GM23338 (cell line): ENCODE measurements around the gene GOLGA7B. TPM values are rescaled to one million over a fixed set of nuclear protein-coding genes. Genes with fewer than 3 reads are reported as not detected.
A peak's percentile ranks its signal among the peaks of the same experiment; 100 is the strongest.

Experiments used
- ATAC-seq: fragments of 200-7000 bp; cut with Tn5 transposase; 3 replicates; pipeline ENCODE4 v1.9.1; 2020
- DNase-seq: peaks from one replicate; pipeline ENCODE4 v3.0.0-alpha.2; 2015; ENCODE audit warnings: low spot score
- H2AFZ ChIP-seq: fragments of 200-600 bp; sonication (generic); 2 replicates; pipeline ENCODE4 v1.8.0; 2016; ENCODE audit warnings: antibody characterized with exemption, mild to moderate bottlenecking, moderate library complexity
- H3F3A ChIP-seq: fragments of 200-600 bp; sonication (generic); replicated peaks from 2 replicates; pipeline ENCODE4 v1.8.0; 2017; ENCODE audit warnings: antibody characterized with exemption, mixed run types, low read depth
- H3K27ac ChIP-seq: fragments of 200-600 bp; sonication (generic); 2 replicates; pipeline ENCODE4 v1.6.1; 2016; ENCODE audit warnings: low read depth
- H3K27me3 ChIP-seq: fragments of 200-600 bp; sonication (generic); 2 replicates; pipeline ENCODE4 v1.8.0; 2016; ENCODE audit warnings: mild to moderate bottlenecking, mixed run types, moderate library complexity; ENCODE audit not compliant: insufficient read depth
- H3K36me3 ChIP-seq: fragments of 200-600 bp; sonication (generic); 2 replicates; pipeline ENCODE4 v1.8.0; 2016; ENCODE audit warnings: mild to moderate bottlenecking; ENCODE audit not compliant: insufficient read depth
- H3K4me1 ChIP-seq: fragments of 200-600 bp; sonication (generic); 2 replicates; pipeline ENCODE4 v1.8.0; 2016; ENCODE audit warnings: mild to moderate bottlenecking, moderate library complexity; ENCODE audit not compliant: insufficient read depth
- H3K4me2 ChIP-seq: fragments of 200-600 bp; sonication (generic); 2 replicates; pipeline ENCODE4 v1.7.1; 2017; ENCODE audit warnings: mixed run types
- H3K4me3 ChIP-seq: fragments of 200-600 bp; sonication (generic); 2 replicates; pipeline ENCODE4 v1.6.1; 2016; ENCODE audit warnings: mixed run types
- H3K79me2 ChIP-seq: fragments of 200-600 bp; sonication (generic); replicated peaks from 2 replicates; pipeline ENCODE4 v1.8.0; 2017; ENCODE audit warnings: mild to moderate bottlenecking; ENCODE audit not compliant: insufficient read depth
- H3K9me2 ChIP-seq: fragments of 200-600 bp; sonication (generic); 2 replicates; pipeline ENCODE4 v1.8.0; 2017; ENCODE audit not compliant: insufficient read depth
- H4K20me1 ChIP-seq: fragments of 200-600 bp; sonication (generic); replicated peaks from 2 replicates; pipeline ENCODE4 v1.8.0; 2017; ENCODE audit warnings: mild to moderate bottlenecking; ENCODE audit not compliant: insufficient read depth
- H3K27ac Mint-ChIP-seq: 2 replicates; pipeline ENCODE4 v1.8.0; 2020; ENCODE audit warnings: inconsistent platforms, mild to moderate bottlenecking, moderate library complexity, mixed read lengths
- H3K27me3 Mint-ChIP-seq: 3 replicates; pipeline ENCODE4 v1.8.0; 2022; ENCODE audit warnings: low read depth, mild to moderate bottlenecking, moderate library complexity, mixed read lengths, inconsistent platforms; ENCODE audit not compliant: insufficient read depth, poor library complexity
- H3K36me3 Mint-ChIP-seq: 3 replicates; pipeline ENCODE4 v1.8.0; 2021; ENCODE audit warnings: low read depth, mild to moderate bottlenecking, inconsistent platforms, moderate library complexity, mixed read lengths
- H3K4me1 Mint-ChIP-seq: 3 replicates; pipeline ENCODE4 v1.8.0; 2020; ENCODE audit warnings: mild to moderate bottlenecking, inconsistent platforms, mixed read lengths
- H3K4me3 Mint-ChIP-seq: 3 replicates; pipeline ENCODE4 v1.8.0; 2021; ENCODE audit warnings: moderate library complexity, mild to moderate bottlenecking, inconsistent platforms, mixed read lengths
- H3K9me3 Mint-ChIP-seq: 3 replicates; pipeline ENCODE4 v1.8.0; 2020; ENCODE audit warnings: moderate library complexity, mild to moderate bottlenecking, inconsistent platforms, mixed read lengths
- CREB1 ChIP-seq: fragments of 250-450 bp; sonication (Bioruptor Pico); IDR thresholded peaks from 2 replicates; pipeline ENCODE4 v1.5.0; 2020; ENCODE audit warnings: low read depth, mild to moderate bottlenecking, moderate library complexity
- EZH2 ChIP-seq: fragments of 200-600 bp; sonication (generic); IDR thresholded peaks from one replicate; pipeline ENCODE4 v1.8.0; 2017; ENCODE audit warnings: antibody characterized with exemption, mild to moderate bottlenecking, low read depth; ENCODE audit not compliant: unreplicated experiment
- EZH2phosphoT487 ChIP-seq: fragments of 200-600 bp; sonication (generic); IDR thresholded peaks from one replicate; pipeline ENCODE4 v1.8.1; 2018; ENCODE audit warnings: antibody characterized with exemption; ENCODE audit not compliant: unreplicated experiment
- JUNB ChIP-seq: IDR thresholded peaks from one replicate; pipeline ENCODE4 v1.6.1; 2016; ENCODE audit warnings: antibody characterized with exemption; ENCODE audit not compliant: unreplicated experiment
- NANOG ChIP-seq: IDR thresholded peaks from 2 replicates; pipeline ENCODE4 v1.6.1; 2016; ENCODE audit warnings: antibody characterized with exemption, borderline replicate concordance
- POLR2AphosphoS5 ChIP-seq: IDR thresholded peaks from 2 replicates; pipeline ENCODE4 v1.6.1; 2016; ENCODE audit warnings: antibody characterized with exemption, low read depth
- STAT1 ChIP-seq: IDR thresholded peaks from one replicate; pipeline ENCODE4 v1.6.1; 2016; ENCODE audit warnings: antibody characterized with exemption; ENCODE audit not compliant: unreplicated experiment
- ZNF114 ChIP-seq: fragments of 250-450 bp; sonication (Bioruptor Pico); IDR thresholded peaks from 2 replicates; pipeline ENCODE4 v1.5.0; 2020; ENCODE audit warnings: mild to moderate bottlenecking, moderate library complexity
- ZNF331 ChIP-seq: fragments of 250-450 bp; sonication (Bioruptor Pico); IDR thresholded peaks from 2 replicates; pipeline ENCODE4 v1.5.0; 2020; ENCODE audit warnings: low read depth, mild to moderate bottlenecking, moderate library complexity
- polyA plus RNA-seq: library from polyadenylated mRNA; unstranded; fragments of >200 nt; fragmentation: Nextera tagmentation; extraction: Ambion mirVana; gene quantifications from 2 replicates; pipeline ENCODE4 v1.2.1, GENCODE V29; 2016
- total RNA-seq: library from RNA; depleted of rRNA; stranded (reverse); fragments of >200 nt; shearing (Covaris generic); gene quantifications from 2 replicates; pipeline ENCODE4 v1.2.3, GENCODE V29; 2014
- TF ChIP-seq, protein P1 (sequence below), 2 experiments: fragments of 200-600 bp in 1 of 2; sonication (generic) in 1 of 2; conservative IDR thresholded peaks; 2 replicates each; pipeline versions ENCODE4 v1.5.1 to v1.6.1; 2016 to 2017; ENCODE audit warnings: antibody characterized with exemption in 2 of 2, low read depth in 2 of 2, mild to moderate bottlenecking in 2 of 2, moderate library complexity in 1 of 2
- TF ChIP-seq, protein P2 (sequence below): fragments of 250-450 bp; sonication (Bioruptor Pico); IDR thresholded peaks from 2 replicates; pipeline ENCODE4 v1.5.0; 2020; ENCODE audit warnings: mild to moderate bottlenecking, moderate library complexity
- TF ChIP-seq, protein P3 (sequence below): IDR thresholded peaks from 2 replicates; pipeline ENCODE4 v1.6.1; 2016; ENCODE audit warnings: antibody characterized with exemption
- TF ChIP-seq, protein P4 (sequence below): IDR thresholded peaks from one replicate; pipeline ENCODE4 v1.6.1; 2018; ENCODE audit warnings: antibody characterized with exemption; ENCODE audit not compliant: unreplicated experiment

GOLGA7B gene
- total and polyA plus RNA-seq, 2 experiments from 2014 or later = 0.14 to 0.15 TPM

DNA sequence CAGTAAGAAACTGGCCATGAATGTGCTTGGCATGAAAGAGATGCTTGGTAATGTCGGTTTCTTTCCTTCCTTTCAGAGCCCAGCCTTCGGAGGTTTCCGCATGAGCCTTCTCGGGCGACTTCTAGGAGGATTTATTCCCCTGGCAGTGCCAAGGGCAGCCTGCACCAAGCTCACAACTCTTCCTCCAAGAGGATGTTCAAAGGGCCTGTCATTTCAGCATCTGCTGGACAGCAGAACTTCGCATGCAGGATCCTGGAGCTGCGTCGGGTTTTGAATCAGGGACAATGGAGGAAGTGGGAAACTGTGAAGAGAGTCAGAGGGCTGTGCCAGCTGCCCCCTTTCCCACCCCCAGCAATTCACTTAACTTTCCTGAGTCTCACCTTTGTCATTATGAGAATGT, 21.3 kb downstream of the GOLGA7B start:
- no peaks in the 10 kb centered on the region for H3K9me2 ChIP-seq
- no peak overlapping the region for H3K27ac ChIP-seq
- no peak overlapping the region for H3K4me3 ChIP-seq
- H3K79me2 ChIP-seq = no peaks in the 10 kb centered on the region
- H3K4me1 ChIP-seq = peaks cover 30% of the 10 kb centered on the region
- Mint-ChIP-seq H3K27ac (no peak overlapping the region), H3K27me3 (peaks cover 10% of the 10 kb centered on the region), H3K4me1 (peaks cover 36% of the 10 kb centered on the region), H3K36me3 (no peaks in the 10 kb centered on the region), H3K4me3 (no peak overlapping the region), H3K9me3 (no peaks in the 10 kb centered on the region)
- ATAC-seq (no peak), DNase-seq (no peak)
- TF ChIP-seq CREB1 (CRISPR knock-in tag) (no peak), STAT1 (no peak), NANOG (no peak), ZNF331 (CRISPR knock-in tag) (no peak), JUNB (no peak), EZH2 (no peak), EZH2phosphoT487 (no peak), ZNF114 (CRISPR knock-in tag) (no peak), POLR2AphosphoS5 (no peak)
- TF ChIP-seq, protein P1, sequence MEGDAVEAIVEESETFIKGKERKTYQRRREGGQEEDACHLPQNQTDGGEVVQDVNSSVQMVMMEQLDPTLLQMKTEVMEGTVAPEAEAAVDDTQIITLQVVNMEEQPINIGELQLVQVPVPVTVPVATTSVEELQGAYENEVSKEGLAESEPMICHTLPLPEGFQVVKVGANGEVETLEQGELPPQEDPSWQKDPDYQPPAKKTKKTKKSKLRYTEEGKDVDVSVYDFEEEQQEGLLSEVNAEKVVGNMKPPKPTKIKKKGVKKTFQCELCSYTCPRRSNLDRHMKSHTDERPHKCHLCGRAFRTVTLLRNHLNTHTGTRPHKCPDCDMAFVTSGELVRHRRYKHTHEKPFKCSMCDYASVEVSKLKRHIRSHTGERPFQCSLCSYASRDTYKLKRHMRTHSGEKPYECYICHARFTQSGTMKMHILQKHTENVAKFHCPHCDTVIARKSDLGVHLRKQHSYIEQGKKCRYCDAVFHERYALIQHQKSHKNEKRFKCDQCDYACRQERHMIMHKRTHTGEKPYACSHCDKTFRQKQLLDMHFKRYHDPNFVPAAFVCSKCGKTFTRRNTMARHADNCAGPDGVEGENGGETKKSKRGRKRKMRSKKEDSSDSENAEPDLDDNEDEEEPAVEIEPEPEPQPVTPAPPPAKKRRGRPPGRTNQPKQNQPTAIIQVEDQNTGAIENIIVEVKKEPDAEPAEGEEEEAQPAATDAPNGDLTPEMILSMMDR (conservative IDR thresholded peaks at IDR 0.05; ENCODE audit: low read depth in 2 of 2) = no peak
- TF ChIP-seq, protein P2, sequence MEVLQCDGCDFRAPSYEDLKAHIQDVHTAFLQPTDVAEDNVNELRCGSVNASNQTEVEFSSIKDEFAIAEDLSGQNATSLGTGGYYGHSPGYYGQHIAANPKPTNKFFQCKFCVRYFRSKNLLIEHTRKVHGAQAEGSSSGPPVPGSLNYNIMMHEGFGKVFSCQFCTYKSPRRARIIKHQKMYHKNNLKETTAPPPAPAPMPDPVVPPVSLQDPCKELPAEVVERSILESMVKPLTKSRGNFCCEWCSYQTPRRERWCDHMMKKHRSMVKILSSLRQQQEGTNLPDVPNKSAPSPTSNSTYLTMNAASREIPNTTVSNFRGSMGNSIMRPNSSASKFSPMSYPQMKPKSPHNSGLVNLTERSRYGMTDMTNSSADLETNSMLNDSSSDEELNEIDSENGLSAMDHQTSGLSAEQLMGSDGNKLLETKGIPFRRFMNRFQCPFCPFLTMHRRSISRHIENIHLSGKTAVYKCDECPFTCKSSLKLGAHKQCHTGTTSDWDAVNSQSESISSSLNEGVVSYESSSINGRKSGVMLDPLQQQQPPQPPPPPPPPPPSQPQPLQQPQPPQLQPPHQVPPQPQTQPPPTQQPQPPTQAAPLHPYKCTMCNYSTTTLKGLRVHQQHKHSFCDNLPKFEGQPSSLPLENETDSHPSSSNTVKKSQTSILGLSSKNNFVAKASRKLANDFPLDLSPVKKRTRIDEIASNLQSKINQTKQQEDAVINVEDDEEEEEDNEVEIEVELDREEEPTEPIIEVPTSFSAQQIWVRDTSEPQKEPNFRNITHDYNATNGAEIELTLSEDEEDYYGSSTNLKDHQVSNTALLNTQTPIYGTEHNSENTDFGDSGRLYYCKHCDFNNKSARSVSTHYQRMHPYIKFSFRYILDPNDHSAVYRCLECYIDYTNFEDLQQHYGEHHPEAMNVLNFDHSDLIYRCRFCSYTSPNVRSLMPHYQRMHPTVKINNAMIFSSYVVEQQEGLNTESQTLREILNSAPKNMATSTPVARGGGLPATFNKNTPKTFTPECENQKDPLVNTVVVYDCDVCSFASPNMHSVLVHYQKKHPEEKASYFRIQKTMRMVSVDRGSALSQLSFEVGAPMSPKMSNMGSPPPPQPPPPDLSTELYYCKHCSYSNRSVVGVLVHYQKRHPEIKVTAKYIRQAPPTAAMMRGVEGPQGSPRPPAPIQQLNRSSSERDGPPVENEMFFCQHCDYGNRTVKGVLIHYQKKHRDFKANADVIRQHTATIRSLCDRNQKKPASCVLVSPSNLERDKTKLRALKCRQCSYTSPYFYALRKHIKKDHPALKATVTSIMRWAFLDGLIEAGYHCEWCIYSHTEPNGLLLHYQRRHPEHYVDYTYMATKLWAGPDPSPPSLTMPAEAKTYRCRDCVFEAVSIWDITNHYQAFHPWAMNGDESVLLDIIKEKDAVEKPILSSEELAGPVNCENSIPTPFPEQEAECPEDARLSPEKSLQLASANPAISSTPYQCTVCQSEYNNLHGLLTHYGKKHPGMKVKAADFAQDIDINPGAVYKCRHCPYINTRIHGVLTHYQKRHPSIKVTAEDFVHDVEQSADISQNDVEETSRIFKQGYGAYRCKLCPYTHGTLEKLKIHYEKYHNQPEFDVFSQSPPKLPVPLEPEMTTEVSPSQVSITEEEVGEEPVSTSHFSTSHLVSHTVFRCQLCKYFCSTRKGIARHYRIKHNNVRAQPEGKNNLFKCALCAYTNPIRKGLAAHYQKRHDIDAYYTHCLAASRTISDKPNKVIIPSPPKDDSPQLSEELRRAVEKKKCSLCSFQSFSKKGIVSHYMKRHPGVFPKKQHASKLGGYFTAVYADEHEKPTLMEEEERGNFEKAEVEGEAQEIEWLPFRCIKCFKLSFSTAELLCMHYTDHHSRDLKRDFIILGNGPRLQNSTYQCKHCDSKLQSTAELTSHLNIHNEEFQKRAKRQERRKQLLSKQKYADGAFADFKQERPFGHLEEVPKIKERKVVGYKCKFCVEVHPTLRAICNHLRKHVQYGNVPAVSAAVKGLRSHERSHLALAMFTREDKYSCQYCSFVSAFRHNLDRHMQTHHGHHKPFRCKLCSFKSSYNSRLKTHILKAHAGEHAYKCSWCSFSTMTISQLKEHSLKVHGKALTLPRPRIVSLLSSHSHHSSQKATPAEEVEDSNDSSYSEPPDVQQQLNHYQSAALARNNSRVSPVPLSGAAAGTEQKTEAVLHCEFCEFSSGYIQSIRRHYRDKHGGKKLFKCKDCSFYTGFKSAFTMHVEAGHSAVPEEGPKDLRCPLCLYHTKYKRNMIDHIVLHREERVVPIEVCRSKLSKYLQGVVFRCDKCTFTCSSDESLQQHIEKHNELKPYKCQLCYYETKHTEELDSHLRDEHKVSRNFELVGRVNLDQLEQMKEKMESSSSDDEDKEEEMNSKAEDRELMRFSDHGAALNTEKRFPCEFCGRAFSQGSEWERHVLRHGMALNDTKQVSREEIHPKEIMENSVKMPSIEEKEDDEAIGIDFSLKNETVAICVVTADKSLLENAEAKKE = no peak
- TF ChIP-seq, protein P3, sequence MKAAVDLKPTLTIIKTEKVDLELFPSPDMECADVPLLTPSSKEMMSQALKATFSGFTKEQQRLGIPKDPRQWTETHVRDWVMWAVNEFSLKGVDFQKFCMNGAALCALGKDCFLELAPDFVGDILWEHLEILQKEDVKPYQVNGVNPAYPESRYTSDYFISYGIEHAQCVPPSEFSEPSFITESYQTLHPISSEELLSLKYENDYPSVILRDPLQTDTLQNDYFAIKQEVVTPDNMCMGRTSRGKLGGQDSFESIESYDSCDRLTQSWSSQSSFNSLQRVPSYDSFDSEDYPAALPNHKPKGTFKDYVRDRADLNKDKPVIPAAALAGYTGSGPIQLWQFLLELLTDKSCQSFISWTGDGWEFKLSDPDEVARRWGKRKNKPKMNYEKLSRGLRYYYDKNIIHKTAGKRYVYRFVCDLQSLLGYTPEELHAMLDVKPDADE = no peak
- TF ChIP-seq, protein P4, sequence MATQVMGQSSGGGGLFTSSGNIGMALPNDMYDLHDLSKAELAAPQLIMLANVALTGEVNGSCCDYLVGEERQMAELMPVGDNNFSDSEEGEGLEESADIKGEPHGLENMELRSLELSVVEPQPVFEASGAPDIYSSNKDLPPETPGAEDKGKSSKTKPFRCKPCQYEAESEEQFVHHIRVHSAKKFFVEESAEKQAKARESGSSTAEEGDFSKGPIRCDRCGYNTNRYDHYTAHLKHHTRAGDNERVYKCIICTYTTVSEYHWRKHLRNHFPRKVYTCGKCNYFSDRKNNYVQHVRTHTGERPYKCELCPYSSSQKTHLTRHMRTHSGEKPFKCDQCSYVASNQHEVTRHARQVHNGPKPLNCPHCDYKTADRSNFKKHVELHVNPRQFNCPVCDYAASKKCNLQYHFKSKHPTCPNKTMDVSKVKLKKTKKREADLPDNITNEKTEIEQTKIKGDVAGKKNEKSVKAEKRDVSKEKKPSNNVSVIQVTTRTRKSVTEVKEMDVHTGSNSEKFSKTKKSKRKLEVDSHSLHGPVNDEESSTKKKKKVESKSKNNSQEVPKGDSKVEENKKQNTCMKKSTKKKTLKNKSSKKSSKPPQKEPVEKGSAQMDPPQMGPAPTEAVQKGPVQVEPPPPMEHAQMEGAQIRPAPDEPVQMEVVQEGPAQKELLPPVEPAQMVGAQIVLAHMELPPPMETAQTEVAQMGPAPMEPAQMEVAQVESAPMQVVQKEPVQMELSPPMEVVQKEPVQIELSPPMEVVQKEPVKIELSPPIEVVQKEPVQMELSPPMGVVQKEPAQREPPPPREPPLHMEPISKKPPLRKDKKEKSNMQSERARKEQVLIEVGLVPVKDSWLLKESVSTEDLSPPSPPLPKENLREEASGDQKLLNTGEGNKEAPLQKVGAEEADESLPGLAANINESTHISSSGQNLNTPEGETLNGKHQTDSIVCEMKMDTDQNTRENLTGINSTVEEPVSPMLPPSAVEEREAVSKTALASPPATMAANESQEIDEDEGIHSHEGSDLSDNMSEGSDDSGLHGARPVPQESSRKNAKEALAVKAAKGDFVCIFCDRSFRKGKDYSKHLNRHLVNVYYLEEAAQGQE = no peak
- H3K36me3 ChIP-seq = no peaks in the 10 kb centered on the region
- no peaks in the 10 kb centered on the region for H4K20me1 ChIP-seq
- H3K4me2 ChIP-seq = no peak overlapping the region
- H3K27me3 ChIP-seq = no peaks in the 10 kb centered on the region
- H3F3A ChIP-seq = no peaks in the 10 kb centered on the region
- peak overlapping the region; percentile 74; the same call in 1 of the 2 replicates for H2AFZ ChIP-seq
